HG02884 (cell line): ENCODE measurements around the gene KDM1A.

Experiments
- ATAC-seq: cut with Tn5 transposase; IDR thresholded peaks from one replicate; pipeline ENCODE4 v1.9.1; 2021; ENCODE audit warnings: mild to moderate bottlenecking, moderate library complexity; ENCODE audit not compliant: unreplicated experiment

Gene KDM1A

GRCh38 chr1:23103001-23103889 is 84.0 kb downstream of the KDM1A start:
- ATAC-seq, result no peak

GRCh38 chr1:23108918-23109533 is 89.8 kb downstream of the KDM1A start:
- no peak for ATAC-seq

- no peak for ATAC-seq
These were observed 91.1 kb downstream of the KDM1A start for GRCh38 chr1:23110391-23110790.

- ATAC-seq, result no peak
These were observed 92.6 kb downstream of the KDM1A start for GRCh38 chr1:23111600-23112535.

GRCh38 chr1:23114424-23115079 is 95.3 kb downstream of the KDM1A start:
- no peak for ATAC-seq

GRCh38 chr1:23116216-23116836 is 97.1 kb downstream of the KDM1A start:
- ATAC-seq, result no peak

GRCh38 chr1:23116921-23117699 is 97.8 kb downstream of the KDM1A start:
- ATAC-seq, result no peak

GRCh38 chr1:23118407-23118806 is 99.1 kb downstream of the KDM1A start:
- no peak for ATAC-seq

- ATAC-seq, result no peak
These were observed 99.9 kb downstream of the KDM1A start for GRCh38 chr1:23118957-23119792.

- ATAC-seq, result no peak
These were observed 101.1 kb downstream of the KDM1A start for GRCh38 chr1:23120383-23120782.

- no peak for ATAC-seq
These were observed 102.9 kb downstream of the KDM1A start for GRCh38 chr1:23122023-23122748.

GRCh38 chr1:23122796-23123195 is 103.5 kb downstream of the KDM1A start:
- ATAC-seq, result no peak

- no peak for ATAC-seq
These were observed 104.3 kb downstream of the KDM1A start for GRCh38 chr1:23123528-23123927.

GRCh38 chr1:23124259-23125026 is 105.2 kb downstream of the KDM1A start:
- no peak for ATAC-seq

- ATAC-seq, result no peak
These were observed 106.2 kb downstream of the KDM1A start for GRCh38 chr1:23125489-23125888.

GRCh38 chr1:23126200-23126599 is 106.9 kb downstream of the KDM1A start:
- no peak for ATAC-seq

- ATAC-seq, result no peak
These were observed 107.5 kb downstream of the KDM1A start for GRCh38 chr1:23126801-23127200.
